ENCODE data around the gene ASIP. TPM values are rescaled to one million over a fixed set of nuclear protein-coding genes. Genes with fewer than 3 reads are reported as not detected.
"Not testable (repeated sequence)": the region's sequence is repeated elsewhere in the genome, so short reads cannot be mapped to it uniquely, and the experiment has no call there.

Gene ASIP, protein sequence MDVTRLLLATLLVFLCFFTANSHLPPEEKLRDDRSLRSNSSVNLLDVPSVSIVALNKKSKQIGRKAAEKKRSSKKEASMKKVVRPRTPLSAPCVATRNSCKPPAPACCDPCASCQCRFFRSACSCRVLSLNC
- total RNA-seq = not detected

DNA sequence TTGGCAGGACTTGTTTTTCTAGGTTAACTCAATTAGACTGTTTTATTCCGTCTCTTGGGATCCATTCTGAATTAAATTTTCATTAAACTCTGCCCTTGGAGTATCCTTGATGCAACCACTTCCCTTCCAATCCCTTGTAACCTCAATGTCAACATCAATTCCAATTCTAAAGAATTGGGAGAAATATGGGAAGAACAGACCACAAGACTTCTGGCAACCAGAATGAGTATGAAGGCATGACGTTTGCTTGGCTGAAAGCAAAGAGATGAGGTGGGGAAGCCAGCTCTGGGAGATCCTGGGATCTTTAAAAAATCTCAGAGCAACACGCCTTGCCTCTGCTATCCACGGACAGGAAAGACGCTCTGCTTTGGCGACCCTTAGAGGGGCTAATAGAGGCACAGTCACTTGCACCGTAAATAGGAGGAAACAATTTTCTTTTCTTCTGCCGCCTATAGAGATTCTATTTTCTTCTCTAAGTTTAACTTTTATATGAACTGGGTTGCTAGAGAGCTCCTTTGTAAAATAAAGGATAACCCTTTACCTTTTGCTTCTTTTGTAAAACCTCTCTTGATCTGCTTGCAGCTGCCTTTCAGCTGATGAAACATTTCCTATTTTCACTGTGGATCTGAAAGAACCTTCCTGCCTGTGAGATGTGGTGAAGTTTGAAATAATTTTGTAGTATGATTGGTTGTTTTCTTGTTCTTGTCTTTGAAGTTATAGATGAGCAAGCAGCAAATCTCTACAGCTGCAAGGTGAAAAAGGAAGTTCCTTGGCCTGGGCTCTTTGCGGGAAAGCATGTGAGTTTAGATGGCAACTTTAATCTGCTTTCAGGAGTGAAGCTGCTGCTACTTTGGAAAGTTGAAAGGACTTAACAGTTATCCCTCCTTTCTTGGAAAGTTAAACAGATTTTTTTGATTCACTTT is at the start of gene ASIP:
Gene ASIP, plus strand, starts transcription at position 731 of the 923 bp plus-strand sequence. CDS start 18,952 bp downstream, outside the sequence.
- peak within 1 kb of the TSS in 1 of 4 donors; percentile 66 for H3K27ac ChIP-seq
- H3K27me3 ChIP-seq = no peaks in the 10 kb centered on the region
- no peaks in the 10 kb centered on the region for H3K4me1 ChIP-seq
- peak in 2 of 3 donors; percentile 51 to 58 for DNase-seq
- TF ChIP-seq, protein P1, sequence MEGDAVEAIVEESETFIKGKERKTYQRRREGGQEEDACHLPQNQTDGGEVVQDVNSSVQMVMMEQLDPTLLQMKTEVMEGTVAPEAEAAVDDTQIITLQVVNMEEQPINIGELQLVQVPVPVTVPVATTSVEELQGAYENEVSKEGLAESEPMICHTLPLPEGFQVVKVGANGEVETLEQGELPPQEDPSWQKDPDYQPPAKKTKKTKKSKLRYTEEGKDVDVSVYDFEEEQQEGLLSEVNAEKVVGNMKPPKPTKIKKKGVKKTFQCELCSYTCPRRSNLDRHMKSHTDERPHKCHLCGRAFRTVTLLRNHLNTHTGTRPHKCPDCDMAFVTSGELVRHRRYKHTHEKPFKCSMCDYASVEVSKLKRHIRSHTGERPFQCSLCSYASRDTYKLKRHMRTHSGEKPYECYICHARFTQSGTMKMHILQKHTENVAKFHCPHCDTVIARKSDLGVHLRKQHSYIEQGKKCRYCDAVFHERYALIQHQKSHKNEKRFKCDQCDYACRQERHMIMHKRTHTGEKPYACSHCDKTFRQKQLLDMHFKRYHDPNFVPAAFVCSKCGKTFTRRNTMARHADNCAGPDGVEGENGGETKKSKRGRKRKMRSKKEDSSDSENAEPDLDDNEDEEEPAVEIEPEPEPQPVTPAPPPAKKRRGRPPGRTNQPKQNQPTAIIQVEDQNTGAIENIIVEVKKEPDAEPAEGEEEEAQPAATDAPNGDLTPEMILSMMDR (IDR thresholded peaks at IDR 0.05) = no peak
- TF ChIP-seq POLR2A (IDR thresholded peaks at IDR 0.05) = no peak
- no peaks in the 10 kb centered on the region for H3K36me3 ChIP-seq
- no peak within 1 kb of the TSS for H3K4me3 ChIP-seq
- no peaks in the 10 kb centered on the region for H3K9me3 ChIP-seq

DNA sequence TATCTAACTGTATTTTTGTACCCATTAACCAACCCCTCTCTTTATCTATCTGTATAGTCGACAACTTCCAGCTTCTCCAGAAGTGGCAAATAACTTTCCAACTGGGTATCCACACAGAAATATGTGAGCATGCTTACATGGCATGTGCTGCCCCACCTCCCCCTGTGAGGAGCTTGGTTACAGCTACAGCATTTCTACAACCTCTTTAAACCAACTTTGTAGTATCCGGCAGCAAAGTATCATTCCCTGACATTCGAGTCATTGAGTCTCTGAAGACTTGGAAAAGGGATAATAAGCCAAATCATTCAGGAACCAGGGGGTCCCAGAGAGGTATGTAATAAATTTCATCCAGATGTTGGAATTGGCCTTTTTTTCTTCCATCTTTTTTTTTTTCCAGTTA is 48.2 kb upstream of the ASIP start:
- Histone ChIP-seq H3K4me3 (no peak overlapping the region), H3K4me1 (no peaks in the 10 kb centered on the region), H3K36me3 (no peaks in the 10 kb centered on the region), H3K27ac (no peak overlapping the region), H3K27me3 (no peaks in the 10 kb centered on the region), H3K9me3 (no peaks in the 10 kb centered on the region)
- DNase-seq = no peak
- TF ChIP-seq, protein P1 (IDR thresholded peaks at IDR 0.05) = no peak
- TF ChIP-seq POLR2A (IDR thresholded peaks at IDR 0.05) = no peak

DNA sequence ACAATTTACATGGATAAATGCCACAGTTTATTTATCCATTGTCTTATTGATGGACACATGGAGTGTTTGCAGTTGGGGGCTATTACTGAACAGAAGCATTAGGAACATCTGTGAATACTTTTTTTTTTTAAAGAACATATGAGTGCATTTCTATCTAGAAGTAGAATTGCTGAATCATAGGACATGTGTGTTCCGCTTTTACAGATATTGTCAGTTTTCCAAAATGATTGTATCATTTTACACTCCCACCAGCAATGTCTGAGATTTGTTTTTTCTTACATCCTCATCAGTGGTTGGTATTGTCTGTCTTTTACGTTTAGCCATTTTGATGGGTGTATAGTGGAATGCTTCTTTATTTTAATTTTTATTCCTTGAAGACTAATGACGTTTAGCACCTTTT is 42.0 kb upstream of the ASIP start:
- no peak for DNase-seq
- H3K27me3 ChIP-seq = no peaks in the 10 kb centered on the region
- no peak overlapping the region for H3K27ac ChIP-seq
- H3K9me3 ChIP-seq = no peaks in the 10 kb centered on the region
- TF ChIP-seq, protein P1 (IDR thresholded peaks at IDR 0.05) = no peak
- no peak for TF ChIP-seq POLR2A (IDR thresholded peaks at IDR 0.05)
- no peaks in the 10 kb centered on the region for H3K36me3 ChIP-seq
- no peak overlapping the region for H3K4me3 ChIP-seq
- H3K4me1 ChIP-seq = no peaks in the 10 kb centered on the region

DNA sequence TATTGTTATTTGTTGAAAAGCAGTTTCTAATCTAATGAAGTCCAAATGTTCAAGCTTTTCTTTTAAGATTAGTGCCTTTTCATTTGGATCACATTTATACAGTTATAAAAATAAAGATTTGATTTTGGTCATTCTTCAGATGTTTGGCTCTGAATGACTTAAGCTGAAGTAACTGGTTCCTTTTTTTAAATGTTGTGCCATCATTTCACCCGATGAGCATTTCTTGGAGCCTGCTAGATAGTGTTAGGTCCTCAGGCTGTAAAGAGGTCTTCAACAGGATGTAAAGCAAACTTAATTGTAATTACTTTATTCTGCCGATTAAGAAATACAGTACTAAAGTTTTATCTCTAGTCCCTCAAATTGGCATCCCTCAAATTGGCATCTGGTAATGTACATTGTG is 41.2 kb upstream of the ASIP start:
- Histone ChIP-seq H3K36me3 (no peaks in the 10 kb centered on the region), H3K4me3 (no peak overlapping the region), H3K4me1 (no peaks in the 10 kb centered on the region), H3K9me3 (no peaks in the 10 kb centered on the region), H3K27me3 (no peaks in the 10 kb centered on the region), H3K27ac (no peak overlapping the region)
- no peak for DNase-seq
- TF ChIP-seq, protein P1 (IDR thresholded peaks at IDR 0.05) = no peak
- TF ChIP-seq POLR2A (IDR thresholded peaks at IDR 0.05) = no peak

DNA sequence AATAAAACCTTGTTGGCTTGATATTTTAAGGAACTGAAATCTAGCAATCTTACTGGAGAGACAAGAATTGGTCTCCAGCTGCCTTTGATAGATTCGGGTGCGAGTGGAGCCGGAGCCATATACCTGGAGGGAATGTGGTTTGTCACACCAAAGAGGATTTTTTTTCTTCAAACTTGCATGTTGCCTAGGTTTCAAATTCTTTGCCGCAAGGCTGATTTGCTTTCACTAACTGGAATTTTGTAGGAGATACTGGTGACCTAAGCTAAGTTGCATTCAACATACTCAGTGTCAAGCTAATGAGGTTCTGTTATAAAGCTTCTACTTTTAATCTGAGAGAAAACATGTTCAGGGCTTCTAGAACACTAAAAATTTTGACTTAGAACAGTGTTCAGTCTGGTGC is 39.7 kb upstream of the ASIP start:
- no peaks in the 10 kb centered on the region for H3K9me3 ChIP-seq
- TF ChIP-seq, protein P1 (IDR thresholded peaks at IDR 0.05) = no peak
- TF ChIP-seq POLR2A (IDR thresholded peaks at IDR 0.05) = no peak
- DNase-seq = no peak

DNA sequence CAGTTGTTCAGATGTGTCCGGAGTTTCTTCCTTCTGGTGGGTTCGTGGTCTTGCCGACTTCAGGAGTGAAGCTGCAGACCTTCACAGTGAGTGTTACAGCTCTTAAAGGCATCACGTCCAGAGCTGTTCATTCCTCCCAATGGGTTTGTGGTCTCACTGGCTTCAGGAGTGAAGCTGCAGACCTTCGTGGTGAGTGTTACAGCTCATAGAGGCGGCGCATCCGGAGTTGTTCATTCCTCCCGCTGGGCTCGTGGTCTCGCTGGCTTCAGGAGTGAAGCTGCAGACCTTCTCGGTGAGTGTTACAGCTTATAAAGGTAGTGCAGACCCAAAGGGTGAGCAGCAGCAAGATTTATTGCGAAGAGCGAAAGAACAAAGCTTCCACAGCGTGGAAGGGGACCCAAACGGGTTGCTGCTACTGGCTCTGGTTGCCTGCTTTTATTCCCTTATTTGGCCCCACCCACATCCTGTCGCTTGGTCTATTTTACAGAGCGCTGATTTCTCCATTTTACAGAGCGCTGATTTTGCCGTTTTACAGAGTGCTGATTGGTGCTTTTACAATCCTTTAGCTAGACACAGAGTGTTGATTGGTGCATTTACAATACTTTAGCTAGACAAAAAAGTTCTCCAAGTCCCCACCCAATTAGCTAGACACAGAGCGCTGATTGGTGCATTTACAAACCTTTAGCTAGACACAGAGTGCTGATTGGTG is 35.9 kb upstream of the ASIP start:
- H3K4me3 ChIP-seq, H3K27ac ChIP-seq, H3K27me3 ChIP-seq, DNase-seq, H3K4me1 ChIP-seq, H3K9me3 ChIP-seq, H3K36me3 ChIP-seq: not testable (repeated sequence)

More for the DNA sequence above, 39.7 kb upstream of the ASIP start:
- no peaks in the 10 kb centered on the region for H3K4me1 ChIP-seq
- H3K27me3 ChIP-seq = no peaks in the 10 kb centered on the region
- no peak overlapping the region for H3K27ac ChIP-seq
- no peak overlapping the region for H3K4me3 ChIP-seq
- no peaks in the 10 kb centered on the region for H3K36me3 ChIP-seq

Data from Peyer's patch (tissue), 4 donors.